Measurements from ENCODE around the gene MOGAT1.

Gene MOGAT1

DNA sequence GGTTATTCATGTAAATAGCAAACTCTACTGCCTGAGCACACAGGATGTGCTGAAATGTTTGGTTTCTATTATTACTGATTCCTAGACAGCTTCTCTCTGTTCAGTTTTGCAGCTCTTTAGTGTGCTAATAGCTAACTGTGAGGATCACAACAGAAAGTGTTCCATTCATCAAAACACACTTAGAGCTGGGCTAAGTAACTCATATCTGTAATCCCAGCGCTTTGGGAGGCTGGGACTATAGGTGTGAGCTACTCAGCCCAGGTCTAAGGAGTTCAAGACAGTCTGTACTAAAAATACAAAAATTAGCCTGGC lies 63.2 kb downstream of the MOGAT1 start:
- Mint-ChIP-seq H3K27ac (peak overlapping the region in 1 of 3 experiments; percentile 19), H3K4me1 (peaks cover 40% of the 10 kb centered on the region), H3K9me3 (peaks cover 6% of the 10 kb centered on the region), H3K4me3 (no peak overlapping the region), H3K27me3 (ENCODE audit: low read depth) (peaks cover under 1% of the 10 kb centered on the region), H3K36me3 (ENCODE audit: low read depth) (no peaks in the 10 kb centered on the region)
- TF ChIP-seq, protein P1, sequence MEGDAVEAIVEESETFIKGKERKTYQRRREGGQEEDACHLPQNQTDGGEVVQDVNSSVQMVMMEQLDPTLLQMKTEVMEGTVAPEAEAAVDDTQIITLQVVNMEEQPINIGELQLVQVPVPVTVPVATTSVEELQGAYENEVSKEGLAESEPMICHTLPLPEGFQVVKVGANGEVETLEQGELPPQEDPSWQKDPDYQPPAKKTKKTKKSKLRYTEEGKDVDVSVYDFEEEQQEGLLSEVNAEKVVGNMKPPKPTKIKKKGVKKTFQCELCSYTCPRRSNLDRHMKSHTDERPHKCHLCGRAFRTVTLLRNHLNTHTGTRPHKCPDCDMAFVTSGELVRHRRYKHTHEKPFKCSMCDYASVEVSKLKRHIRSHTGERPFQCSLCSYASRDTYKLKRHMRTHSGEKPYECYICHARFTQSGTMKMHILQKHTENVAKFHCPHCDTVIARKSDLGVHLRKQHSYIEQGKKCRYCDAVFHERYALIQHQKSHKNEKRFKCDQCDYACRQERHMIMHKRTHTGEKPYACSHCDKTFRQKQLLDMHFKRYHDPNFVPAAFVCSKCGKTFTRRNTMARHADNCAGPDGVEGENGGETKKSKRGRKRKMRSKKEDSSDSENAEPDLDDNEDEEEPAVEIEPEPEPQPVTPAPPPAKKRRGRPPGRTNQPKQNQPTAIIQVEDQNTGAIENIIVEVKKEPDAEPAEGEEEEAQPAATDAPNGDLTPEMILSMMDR (IDR thresholded peaks at IDR 0.05; ENCODE audit: unreplicated experiment in 3 of 3) = no peak

DNA sequence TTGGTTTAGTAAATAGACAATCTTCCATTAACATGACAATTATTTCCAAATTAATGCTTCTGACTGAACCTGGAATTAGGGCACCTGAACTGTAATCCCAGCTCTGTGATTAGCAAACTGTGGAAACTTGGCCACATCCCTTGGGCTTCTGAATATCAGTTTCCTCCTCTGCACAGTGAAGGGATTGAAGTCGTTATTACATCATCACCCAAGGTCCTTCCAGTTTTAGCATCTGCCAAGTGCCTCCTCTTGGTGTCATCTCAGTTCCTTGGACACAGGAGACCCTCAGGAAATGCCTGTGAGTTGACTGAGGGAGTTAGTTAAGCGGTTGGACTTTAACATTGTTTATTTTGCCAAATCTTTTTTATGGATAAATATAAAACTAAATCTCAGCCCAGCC lies 64.8 kb downstream of the MOGAT1 start:
- H3K4me3 Mint-ChIP-seq = no peak overlapping the region
- peaks cover 26% of the 10 kb centered on the region for H3K4me1 Mint-ChIP-seq
- peaks cover 6% of the 10 kb centered on the region for H3K9me3 Mint-ChIP-seq
- TF ChIP-seq, protein P1 (IDR thresholded peaks at IDR 0.05; ENCODE audit: unreplicated experiment in 3 of 3) = no peak
- no peaks in the 10 kb centered on the region for H3K36me3 Mint-ChIP-seq (ENCODE audit: low read depth)
- H3K27me3 Mint-ChIP-seq (ENCODE audit: low read depth) = no peaks in the 10 kb centered on the region
- H3K27ac Mint-ChIP-seq = no peak overlapping the region

DNA sequence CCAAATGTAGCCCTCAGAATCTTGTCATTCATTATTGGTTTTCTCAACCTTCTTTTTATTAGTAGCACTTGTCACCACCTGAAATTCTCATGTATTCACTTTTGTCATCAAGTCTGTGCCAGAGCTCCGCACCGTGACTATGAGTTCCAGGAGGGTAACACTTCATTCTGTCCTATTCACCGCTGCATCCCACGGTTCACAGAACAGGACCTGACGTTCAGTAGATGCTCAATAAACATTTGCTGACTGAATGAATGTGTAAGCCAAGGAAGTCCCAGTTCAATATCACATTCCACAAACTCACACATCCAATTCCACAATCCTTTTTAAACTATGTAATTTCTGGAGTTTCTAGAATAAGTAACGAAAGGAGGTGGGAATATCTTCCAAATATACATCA lies 65.5 kb downstream of the MOGAT1 start:
- H3K4me3 Mint-ChIP-seq = no peak overlapping the region
- peaks cover 6% of the 10 kb centered on the region for H3K9me3 Mint-ChIP-seq
- no peak overlapping the region for H3K27ac Mint-ChIP-seq
- peaks cover 22% of the 10 kb centered on the region for H3K4me1 Mint-ChIP-seq
- TF ChIP-seq, protein P1 (IDR thresholded peaks at IDR 0.05; ENCODE audit: unreplicated experiment in 3 of 3) = no peak
- H3K36me3 Mint-ChIP-seq (ENCODE audit: low read depth) = no peaks in the 10 kb centered on the region
- H3K27me3 Mint-ChIP-seq (ENCODE audit: low read depth) = no peaks in the 10 kb centered on the region

DNA sequence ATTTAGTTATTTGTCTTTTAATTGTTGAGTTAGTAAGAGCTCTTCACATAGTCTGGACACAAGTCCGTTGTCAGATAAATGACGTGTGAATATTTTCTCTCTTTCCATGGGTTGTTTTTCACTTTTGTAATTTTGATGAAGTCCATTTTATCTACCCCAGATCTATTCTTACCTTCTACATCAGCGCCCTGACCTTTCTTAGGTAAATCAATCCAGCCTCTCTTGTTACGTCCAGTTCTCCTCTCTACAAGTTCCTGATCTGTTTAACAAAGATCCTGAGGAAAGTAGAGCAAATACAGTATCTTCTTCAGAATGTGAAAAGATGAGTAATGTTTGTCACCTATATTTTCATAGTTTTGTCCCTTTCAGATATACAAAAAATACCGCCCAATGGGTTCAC lies 66.9 kb downstream of the MOGAT1 start:
- Mint-ChIP-seq H3K27me3 (ENCODE audit: low read depth) (no peaks in the 10 kb centered on the region), H3K4me1 (peaks cover 13% of the 10 kb centered on the region)

DNA sequence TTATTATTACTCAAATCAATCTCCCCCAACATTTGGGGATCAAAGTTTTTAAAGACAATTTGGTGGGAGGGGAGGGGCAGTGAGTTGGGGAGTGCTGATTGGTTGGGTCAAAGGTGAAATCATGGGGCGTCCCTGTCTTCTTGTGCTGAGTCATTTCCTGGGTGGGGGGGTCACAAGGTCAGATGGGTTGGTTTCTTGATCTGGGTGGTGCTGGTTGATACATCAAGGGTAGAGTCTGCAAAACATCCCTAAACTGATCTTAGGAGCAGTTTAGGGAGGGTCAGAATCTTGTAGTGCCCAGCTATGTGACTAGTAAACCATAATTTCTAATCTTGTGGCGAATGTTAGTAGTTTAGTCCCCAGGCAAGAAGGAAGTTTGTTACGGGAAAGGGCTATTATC lies 67.4 kb downstream of the MOGAT1 start:
- Mint-ChIP-seq H3K9me3 (peaks cover 6% of the 10 kb centered on the region), H3K27ac (no peak overlapping the region), H3K4me1 (peaks cover 15% of the 10 kb centered on the region), H3K4me3 (no peak overlapping the region), H3K36me3 (ENCODE audit: low read depth) (no peaks in the 10 kb centered on the region), H3K27me3 (ENCODE audit: low read depth) (no peaks in the 10 kb centered on the region)
- TF ChIP-seq, protein P1 (IDR thresholded peaks at IDR 0.05; ENCODE audit: unreplicated experiment in 3 of 3) = no peak

More for the DNA sequence above, 66.9 kb downstream of the MOGAT1 start:
- no peaks in the 10 kb centered on the region for H3K36me3 Mint-ChIP-seq (ENCODE audit: low read depth)
- H3K4me3 Mint-ChIP-seq = no peak overlapping the region
- H3K9me3 Mint-ChIP-seq = peaks cover 6% of the 10 kb centered on the region
- H3K27ac Mint-ChIP-seq = no peak overlapping the region
- TF ChIP-seq, protein P1 (IDR thresholded peaks at IDR 0.05; ENCODE audit: unreplicated experiment in 3 of 3) = no peak

DNA sequence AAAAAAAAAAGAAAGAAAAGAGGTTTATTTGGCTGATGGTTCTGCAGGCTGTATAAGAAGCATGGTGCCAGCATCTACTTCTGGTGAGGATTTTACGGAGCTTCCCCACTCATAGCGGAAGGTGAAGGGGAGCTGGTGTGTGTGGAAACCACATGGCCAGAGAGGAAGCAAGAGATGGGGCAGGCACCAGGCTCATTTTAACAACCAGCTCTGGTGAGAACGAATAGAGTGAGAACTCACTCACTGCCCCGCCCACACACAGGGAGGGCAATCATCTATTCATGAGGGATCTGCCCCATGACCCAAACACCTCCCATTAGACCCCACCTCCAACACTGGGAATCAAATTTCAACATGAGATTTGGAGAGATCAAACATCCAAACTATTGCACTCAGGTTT lies 68.5 kb downstream of the MOGAT1 start:
- H3K4me1 Mint-ChIP-seq = peaks cover 9% of the 10 kb centered on the region
- no peaks in the 10 kb centered on the region for H3K36me3 Mint-ChIP-seq (ENCODE audit: low read depth)
- no peaks in the 10 kb centered on the region for H3K27me3 Mint-ChIP-seq (ENCODE audit: low read depth)
- TF ChIP-seq, protein P1 (IDR thresholded peaks at IDR 0.05; ENCODE audit: unreplicated experiment in 3 of 3) = no peak
- H3K9me3 Mint-ChIP-seq = peaks cover 6% of the 10 kb centered on the region
- H3K4me3 Mint-ChIP-seq = no peak overlapping the region
- no peak overlapping the region for H3K27ac Mint-ChIP-seq

Measured in nephron (organoid).